CD14-positive monocyte (primary cell): ENCODE data around the gene RGS9. TPM values are rescaled to one million over a fixed set of nuclear protein-coding genes. Genes with fewer than 3 reads are reported as not detected.
"Not testable (repeated sequence)": the region's sequence is repeated elsewhere in the genome, so short reads cannot be mapped to it uniquely, and the experiment has no call there.

Source experiments
- DNase-seq, 3 donors: peaks; one replicate each; pipeline ENCODE4 v3.0.0-alpha.2; 2011 to 2022
- H2AFZ ChIP-seq: 2 replicates; pipeline ENCODE4 v1.6.0; 2012; ENCODE audit warnings: mild to moderate bottlenecking, low read depth, low read length, inconsistent platforms; ENCODE audit not compliant: insufficient read depth, poor library complexity, severe bottlenecking
- H3K27ac ChIP-seq, 2 donors: 1 replicate in 1 of 2; 2 replicates in 1 of 2; pipeline ENCODE4 v1.5.1; 2012 to 2013; ENCODE audit warnings: low read length in 2 of 2, control low read depth in 1 of 2, inconsistent platforms in 1 of 2, low read depth in 1 of 2, mild to moderate bottlenecking in 1 of 2
- H3K27me3 ChIP-seq, 2 donors: one replicate each; pipeline versions ENCODE4 v1.6.0 to v1.6.1; 2011 to 2013; ENCODE audit warnings: low read length in 2 of 2; ENCODE audit not compliant: control insufficient read depth in 2 of 2, insufficient read depth in 2 of 2
- H3K36me3 ChIP-seq, 2 donors: replicated peaks in 1 of 2; 1 replicate in 1 of 2; 2 replicates in 1 of 2; pipeline versions ENCODE4 v1.5.1 to v1.6.1; 2012 to 2013; ENCODE audit warnings: low read length in 2 of 2, control low read depth in 1 of 2, inconsistent platforms in 1 of 2, mild to moderate bottlenecking in 1 of 2; ENCODE audit not compliant: insufficient read depth in 2 of 2, control insufficient read depth in 1 of 2
- H3K4me1 ChIP-seq, 2 donors: 1 replicate in 1 of 2; 2 replicates in 1 of 2; pipeline versions ENCODE4 v1.5.1 to v1.6.1; 2012 to 2013; ENCODE audit warnings: low read length in 2 of 2, control low read depth in 1 of 2, inconsistent platforms in 1 of 2, mild to moderate bottlenecking in 1 of 2, moderate library complexity in 1 of 2; ENCODE audit not compliant: insufficient read depth in 2 of 2, control insufficient read depth in 1 of 2
- H3K4me2 ChIP-seq: replicated peaks from 2 replicates; pipeline ENCODE3; 2012; ENCODE audit warnings: low read length, moderate library complexity, mild to moderate bottlenecking; ENCODE audit not compliant: poor library complexity, severe bottlenecking; ENCODE audit errors: extremely low read depth
- H3K4me3 ChIP-seq, 3 experiments: fragments of 200-600 bp in 1 of 3; sonication (generic) in 1 of 3; replicated peaks in 1 of 3; 1 replicate in 2 of 3; 2 replicates in 1 of 3; pipeline ENCODE4 v1.5.1; 2011 to 2013; ENCODE audit warnings: low read length in 3 of 3, mild to moderate bottlenecking in 3 of 3, control low read depth in 2 of 3, low read depth in 2 of 3, inconsistent platforms in 1 of 3, moderate library complexity in 1 of 3
- H3K79me2 ChIP-seq: 2 replicates; pipeline ENCODE4 v1.6.0; 2012; ENCODE audit warnings: mild to moderate bottlenecking, control low read depth, inconsistent platforms, low read length, moderate library complexity; ENCODE audit not compliant: insufficient read depth
- H3K9ac ChIP-seq: 2 replicates; pipeline ENCODE4 v1.6.0; 2017; ENCODE audit warnings: low read length, mild to moderate bottlenecking; ENCODE audit not compliant: insufficient read depth, poor library complexity, severe bottlenecking
- H3K9me3 ChIP-seq, 2 donors: replicated peaks in 1 of 2; 1 replicate in 1 of 2; 2 replicates in 1 of 2; pipeline versions ENCODE4 v1.5.1 to v1.6.1; 2012 to 2013; ENCODE audit warnings: low read length in 2 of 2, control low read depth in 1 of 2; ENCODE audit not compliant: control insufficient read depth in 1 of 2, insufficient read depth in 1 of 2
- H4K20me1 ChIP-seq: 2 replicates; pipeline ENCODE4 v1.6.0; 2012; ENCODE audit warnings: mild to moderate bottlenecking, low read length, control low read depth, moderate library complexity; ENCODE audit not compliant: insufficient read depth
- H3K27ac Mint-ChIP-seq, 7 donors: one replicate each; pipeline ENCODE4 v1.8.0; 2020; ENCODE audit warnings: mild to moderate bottlenecking in 7 of 7, mixed read lengths in 7 of 7, moderate library complexity in 6 of 7, inconsistent platforms in 2 of 7
- H3K27me3 Mint-ChIP-seq, 3 donors: one replicate each; pipeline ENCODE4 v1.8.0; 2021 to 2022; ENCODE audit warnings: low read depth in 3 of 3, mild to moderate bottlenecking in 3 of 3, mixed read lengths in 3 of 3, moderate library complexity in 3 of 3, inconsistent platforms in 1 of 3
- H3K36me3 Mint-ChIP-seq, 2 donors: one replicate each; pipeline ENCODE4 v1.8.0; 2020; ENCODE audit warnings: mixed read lengths in 2 of 2, inconsistent platforms in 1 of 2, mild to moderate bottlenecking in 1 of 2
- H3K4me1 Mint-ChIP-seq: one replicate; pipeline ENCODE4 v1.8.0; 2020; ENCODE audit warnings: mild to moderate bottlenecking, mixed read lengths
- H3K4me3 Mint-ChIP-seq, 2 donors: one replicate each; pipeline ENCODE4 v1.8.0; 2020; ENCODE audit warnings: mild to moderate bottlenecking in 2 of 2, mixed read lengths in 2 of 2, moderate library complexity in 1 of 2
- H3K9me3 Mint-ChIP-seq, 7 donors: one replicate each; pipeline ENCODE4 v1.8.0; 2020 to 2022; ENCODE audit warnings: mixed read lengths in 7 of 7, mild to moderate bottlenecking in 6 of 7, moderate library complexity in 6 of 7, inconsistent platforms in 2 of 7
- CTCF ChIP-seq: fragments of 200-600 bp; IDR thresholded peaks from one replicate; pipeline ENCODE4 v1.8.0; 2022; ENCODE audit warnings: antibody characterized with exemption, mild to moderate bottlenecking
- WGBS: methylation state at CpG from one replicate; pipeline ENCODE4 v1.1.5; 2013; ENCODE audit warnings: missing lambda C conversion rate; ENCODE audit not compliant: insufficient coverage; 5-methylcytosine and 5-hydroxymethylcytosine counted together
- intact Hi-C, 2 donors: fragments of 100-400 bp; cut with micrococcal nuclease; formaldehyde crosslinking; loops; one replicate each; pipeline versions ENCODE4 v1.15.0 to v1.15.1; 2023
- polyA plus RNA-seq, 3 donors: library from polyadenylated mRNA; depleted of rRNA in 1 of 3; unstranded in 2 of 3; stranded (reverse) in 1 of 3; fragments of 300-500 nt in 2 of 3; fragments of >200 nt in 1 of 3; fragmentation: Illumina TruSeq in 2 of 3; gene quantifications; 1 replicate in 2 of 3; 2 replicates in 1 of 3; pipeline ENCODE4 v1.2.3, GENCODE V29; 2012 to 2021

RGS9 gene
- polyA plus RNA-seq, 3 donors = 0.08 TPM; not detected in 2

GRCh38 chr17:65180752-65181236 lies 43.6 kb downstream of the RGS9 start:
- H3K27ac Mint-ChIP-seq, H3K4me1 Mint-ChIP-seq, intact Hi-C loops, H3K9ac ChIP-seq, H3K4me3 ChIP-seq, H2AFZ ChIP-seq, H3K27me3 ChIP-seq, H3K79me2 ChIP-seq, H3K4me2 ChIP-seq, H3K4me3 Mint-ChIP-seq, H3K27ac ChIP-seq, H3K9me3 ChIP-seq, H3K27me3 Mint-ChIP-seq, H4K20me1 ChIP-seq, H3K36me3 ChIP-seq, H3K36me3 Mint-ChIP-seq, DNase-seq, H3K9me3 Mint-ChIP-seq, H3K4me1 ChIP-seq: not testable (repeated sequence)
- no CpG with 5 or more reads among the region's 4 CpGs for WGBS

GRCh38 chr17:65181237-65182061 lies 44.3 kb downstream of the RGS9 start:
- H3K4me3 Mint-ChIP-seq = no peak overlapping the region

More at GRCh38 chr17:65181237-65182061, 44.3 kb downstream of the RGS9 start:
- Histone ChIP-seq H3K79me2 (no peaks in the 10 kb centered on the region), H3K27me3 (no peaks in the 10 kb centered on the region), H3K4me2 (no peak overlapping the region), H3K27ac (no peak overlapping the region), H3K4me1 (peaks cover 4 to 9% of the 10 kb centered on the region in 2 donors), H3K4me3 (no peak overlapping the region), H4K20me1 (no peaks in the 10 kb centered on the region), H2AFZ (no peak overlapping the region), H3K36me3 (no peaks in the 10 kb centered on the region), H3K9ac (no peak overlapping the region), H3K9me3 (no peaks in the 10 kb centered on the region)
- Mint-ChIP-seq H3K4me1 (peaks cover 5% of the 10 kb centered on the region), H3K27ac (no peak overlapping the region), H3K27me3 (peaks cover 4 to 8% (median 7%) of the 10 kb centered on the region in 3 donors), H3K9me3 (peaks cover 0 to 3% (median 0%) of the 10 kb centered on the region in 7 donors), H3K36me3 (no peaks in the 10 kb centered on the region)
- WGBS = 11% methylated on average over 3 of the region's 9 CpGs
- peak in 1 of 3 donors; percentile 11 for DNase-seq
- intact Hi-C loops = no loop called here
- TF ChIP-seq CTCF = no peak
